Measurements from ENCODE around the gene FOSB.

DNA sequence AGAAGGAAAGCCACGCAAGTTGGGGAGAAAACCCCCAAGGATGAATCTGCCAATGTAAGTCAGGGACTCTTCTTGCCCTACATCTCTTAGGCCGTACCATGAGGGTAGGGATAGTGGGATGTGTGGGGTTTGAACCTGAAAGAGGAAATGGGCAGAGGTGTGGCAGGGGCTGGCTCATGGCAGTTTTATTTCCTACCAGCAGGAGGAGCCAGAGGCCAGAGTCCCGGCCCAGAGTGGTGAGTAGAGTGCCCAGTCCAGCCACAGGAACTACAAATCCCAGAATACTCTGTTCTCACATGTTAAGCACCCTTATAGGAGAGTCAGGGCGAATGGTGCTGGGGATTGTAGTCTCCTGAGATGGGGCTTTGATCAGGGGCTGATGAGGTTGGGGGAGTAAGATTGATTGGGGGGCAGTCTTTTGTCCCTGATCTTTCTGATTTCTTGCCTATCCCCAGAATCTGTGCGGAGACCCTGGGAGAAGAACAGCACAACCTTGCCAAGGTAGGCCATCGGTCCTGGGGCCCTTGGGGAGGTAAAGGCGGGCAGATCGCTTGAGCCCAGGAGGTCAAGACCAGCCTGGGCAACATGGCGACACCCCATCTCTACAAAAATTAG lies 56.0 kb downstream of the FOSB start:
- TF ChIP-seq, protein P1, sequence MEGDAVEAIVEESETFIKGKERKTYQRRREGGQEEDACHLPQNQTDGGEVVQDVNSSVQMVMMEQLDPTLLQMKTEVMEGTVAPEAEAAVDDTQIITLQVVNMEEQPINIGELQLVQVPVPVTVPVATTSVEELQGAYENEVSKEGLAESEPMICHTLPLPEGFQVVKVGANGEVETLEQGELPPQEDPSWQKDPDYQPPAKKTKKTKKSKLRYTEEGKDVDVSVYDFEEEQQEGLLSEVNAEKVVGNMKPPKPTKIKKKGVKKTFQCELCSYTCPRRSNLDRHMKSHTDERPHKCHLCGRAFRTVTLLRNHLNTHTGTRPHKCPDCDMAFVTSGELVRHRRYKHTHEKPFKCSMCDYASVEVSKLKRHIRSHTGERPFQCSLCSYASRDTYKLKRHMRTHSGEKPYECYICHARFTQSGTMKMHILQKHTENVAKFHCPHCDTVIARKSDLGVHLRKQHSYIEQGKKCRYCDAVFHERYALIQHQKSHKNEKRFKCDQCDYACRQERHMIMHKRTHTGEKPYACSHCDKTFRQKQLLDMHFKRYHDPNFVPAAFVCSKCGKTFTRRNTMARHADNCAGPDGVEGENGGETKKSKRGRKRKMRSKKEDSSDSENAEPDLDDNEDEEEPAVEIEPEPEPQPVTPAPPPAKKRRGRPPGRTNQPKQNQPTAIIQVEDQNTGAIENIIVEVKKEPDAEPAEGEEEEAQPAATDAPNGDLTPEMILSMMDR (IDR thresholded peaks at IDR 0.05; ENCODE audit: poor library complexity, severe bottlenecking), result peak; percentile 79
- TF ChIP-seq EZH2 (IDR thresholded peaks at IDR 0.05; ENCODE audit: borderline replicate concordance, insufficient read depth, low read length, poor library complexity, severe bottlenecking) (no peak), POLR2AphosphoS5 (IDR thresholded peaks at IDR 0.05) (no peak), MXI1 (conservative IDR thresholded peaks at IDR 0.05; ENCODE audit: poor library complexity, severe bottlenecking) (no peak)
